Fibroblast of lung (primary cell): ENCODE results near the gene KIF6. TPM values are rescaled to one million over a fixed set of nuclear protein-coding genes. Genes with fewer than 3 reads are reported as not detected.

Experiments
- DNase-seq, 2 donors: peaks; one replicate each; pipeline versions ENCODE4 v3.0.0 to v3.0.0-alpha.2; 2010; ENCODE audit warnings: low read depth in 2 of 2
- H2AFZ ChIP-seq: 2 replicates; pipeline ENCODE4 v1.5.1; 2012; ENCODE audit warnings: low read length, control low read depth, inconsistent platforms
- H3K27ac ChIP-seq: 2 replicates; pipeline ENCODE4 v1.5.1; 2011; ENCODE audit warnings: low read length, control low read depth; ENCODE audit not compliant: insufficient read depth
- H3K27me3 ChIP-seq: 2 replicates; pipeline ENCODE4 v1.5.1; 2011; ENCODE audit warnings: mild to moderate bottlenecking, low read length; ENCODE audit not compliant: control insufficient read depth, insufficient read depth
- H3K36me3 ChIP-seq: 2 replicates; pipeline ENCODE4 v1.5.1; 2011; ENCODE audit warnings: low read length; ENCODE audit not compliant: control insufficient read depth, insufficient read depth
- H3K4me1 ChIP-seq: 2 replicates; pipeline ENCODE4 v1.5.1; 2011; ENCODE audit warnings: low read length; ENCODE audit not compliant: control insufficient read depth, insufficient read depth; ENCODE audit errors: extremely low read depth
- H3K4me2 ChIP-seq: 2 replicates; pipeline ENCODE4 v1.5.1; 2011; ENCODE audit warnings: low read length, control low read depth; ENCODE audit not compliant: insufficient read depth; ENCODE audit errors: extremely low read depth
- H3K4me3 ChIP-seq, 4 experiments: fragments of 200-600 bp in 1 of 4; sonication (generic) in 1 of 4; replicated peaks in 1 of 4; 2 replicates each; pipeline ENCODE4 v1.5.1; 2011 to 2016; ENCODE audit warnings: low read length in 4 of 4, low read depth in 3 of 4, mild to moderate bottlenecking in 3 of 4, control low read depth in 2 of 4, inconsistent platforms in 1 of 4, mixed read lengths in 1 of 4; ENCODE audit not compliant: insufficient read depth in 1 of 4; ENCODE audit errors: control extremely low read depth in 1 of 4
- H3K79me2 ChIP-seq: 2 replicates; pipeline ENCODE4 v1.5.1; 2012; ENCODE audit warnings: mild to moderate bottlenecking, low read length, inconsistent platforms; ENCODE audit not compliant: control insufficient read depth, insufficient read depth
- H3K9ac ChIP-seq: 2 replicates; pipeline ENCODE4 v1.5.1; 2011; ENCODE audit warnings: mild to moderate bottlenecking, low read length, control low read depth; ENCODE audit not compliant: insufficient read depth
- H3K9me3 ChIP-seq: 2 replicates; pipeline ENCODE4 v1.5.1; 2012; ENCODE audit warnings: low read depth, low read length; ENCODE audit not compliant: control insufficient read depth, insufficient read depth
- H4K20me1 ChIP-seq: 2 replicates; pipeline ENCODE4 v1.5.1; 2011; ENCODE audit warnings: low read length; ENCODE audit not compliant: control insufficient read depth, insufficient read depth; ENCODE audit errors: extremely low read depth
- CTCF ChIP-seq, 2 donors: IDR thresholded peaks in 1 of 2; conservative IDR thresholded peaks in 1 of 2; 1 replicate in 1 of 2; 2 replicates in 1 of 2; pipeline ENCODE4 v1.5.1; 2011 to 2012; ENCODE audit warnings: low read length in 2 of 2, control low read depth in 1 of 2, inconsistent platforms in 1 of 2, low read depth in 1 of 2, mild to moderate bottlenecking in 1 of 2
- EZH2 ChIP-seq: IDR thresholded peaks from 2 replicates; pipeline ENCODE4 v1.5.1; 2012; ENCODE audit warnings: low read length, control low read depth, mild to moderate bottlenecking; ENCODE audit errors: missing control alignments
- polyA plus RNA-seq, 2 donors: library from polyadenylated mRNA; depleted of rRNA in 1 of 2; stranded (reverse) in 1 of 2; unstranded in 1 of 2; fragments of >200 nt; gene quantifications; 2 replicates each; pipeline ENCODE4 v1.2.1, GENCODE V29; 2011 to 2012; ENCODE audit warnings: missing spikeins in 1 of 2
- total RNA-seq: library from RNA; depleted of rRNA; stranded (reverse); fragments of >200 nt; gene quantifications from 2 replicates; pipeline ENCODE4 v1.2.1, GENCODE V29; 2014

Gene KIF6
- total and polyA plus RNA-seq, 2 donors (not counting 1 experiment from before 2014, with no cell fraction given), result 0.24 to 0.83 TPM

GRCh38 chr6:39365281-39366074, 359.7 kb downstream of the KIF6 start:
- H3K4me1 ChIP-seq, result no peaks in the 10 kb centered on the region
- H3K27ac ChIP-seq, result no peak overlapping the region
- peak; percentile 35 to 75 for DNase-seq
- no peaks in the 10 kb centered on the region for H4K20me1 ChIP-seq
- no peaks in the 10 kb centered on the region for H3K9me3 ChIP-seq
- TF ChIP-seq CTCF (conservative IDR thresholded peaks at IDR 0.05 in 1 of 2, IDR thresholded peaks at IDR 0.05 in 1 of 2; ENCODE audit: low read depth in 1 of 2, low read length in 2 of 2) (no peak), EZH2 (no peak)
- no peak overlapping the region for H2AFZ ChIP-seq
- H3K4me3 ChIP-seq, result no peak overlapping the region
- H3K27me3 ChIP-seq, result no peaks in the 10 kb centered on the region
- no peak overlapping the region for H3K9ac ChIP-seq
- H3K4me2 ChIP-seq, result no peak overlapping the region
- H3K79me2 ChIP-seq, result no peaks in the 10 kb centered on the region
- no peaks in the 10 kb centered on the region for H3K36me3 ChIP-seq

- TF ChIP-seq EZH2 (no peak), CTCF (conservative IDR thresholded peaks at IDR 0.05 in 1 of 2, IDR thresholded peaks at IDR 0.05 in 1 of 2; ENCODE audit: low read depth in 1 of 2, low read length in 2 of 2) (no peak)
- no peaks in the 10 kb centered on the region for H3K79me2 ChIP-seq
- H3K4me3 ChIP-seq, result no peak overlapping the region
- no peaks in the 10 kb centered on the region for H3K27me3 ChIP-seq
- H3K36me3 ChIP-seq, result no peaks in the 10 kb centered on the region
- H3K9ac ChIP-seq, result no peak overlapping the region
- H2AFZ ChIP-seq, result no peak overlapping the region
- H3K4me2 ChIP-seq, result no peak overlapping the region
- H3K4me1 ChIP-seq, result no peaks in the 10 kb centered on the region
- DNase-seq, result no peak
- H3K9me3 ChIP-seq, result no peaks in the 10 kb centered on the region
- H4K20me1 ChIP-seq, result no peaks in the 10 kb centered on the region
- H3K27ac ChIP-seq, result no peak overlapping the region
Observed at GRCh38 chr6:39363280-39363679, 361.9 kb downstream of the KIF6 start.

GRCh38 chr6:39362487-39362865, 362.7 kb downstream of the KIF6 start:
- H3K79me2 ChIP-seq, result no peaks in the 10 kb centered on the region
- no peaks in the 10 kb centered on the region for H3K4me1 ChIP-seq
- no peaks in the 10 kb centered on the region for H3K9me3 ChIP-seq
- TF ChIP-seq CTCF (conservative IDR thresholded peaks at IDR 0.05 in 1 of 2, IDR thresholded peaks at IDR 0.05 in 1 of 2; ENCODE audit: low read depth in 1 of 2, low read length in 2 of 2) (no peak), EZH2 (no peak)
- no peak overlapping the region for H2AFZ ChIP-seq
- no peaks in the 10 kb centered on the region for H4K20me1 ChIP-seq
- no peak overlapping the region for H3K4me2 ChIP-seq
- no peaks in the 10 kb centered on the region for H3K36me3 ChIP-seq
- H3K4me3 ChIP-seq, result no peak overlapping the region
- H3K9ac ChIP-seq, result no peak overlapping the region
- peak in 1 of 2 donors; percentile 9 for DNase-seq
- no peaks in the 10 kb centered on the region for H3K27me3 ChIP-seq
- H3K27ac ChIP-seq, result no peak overlapping the region
